Measurements from ENCODE around the gene SIK3.
"Not testable (repeated sequence)": the region's sequence is repeated elsewhere in the genome, so short reads cannot be mapped to it uniquely, and the experiment has no call there.

Gene SIK3

GRCh38 chr11:117042689-117043088 is 55.5 kb downstream of the SIK3 start:
- no peak for DNase-seq

- no peak for DNase-seq
Observed at GRCh38 chr11:117039900-117040299, 58.3 kb downstream of the SIK3 start.

- no peak for DNase-seq
Observed at GRCh38 chr11:117039270-117039669, 59.0 kb downstream of the SIK3 start.

DNA sequence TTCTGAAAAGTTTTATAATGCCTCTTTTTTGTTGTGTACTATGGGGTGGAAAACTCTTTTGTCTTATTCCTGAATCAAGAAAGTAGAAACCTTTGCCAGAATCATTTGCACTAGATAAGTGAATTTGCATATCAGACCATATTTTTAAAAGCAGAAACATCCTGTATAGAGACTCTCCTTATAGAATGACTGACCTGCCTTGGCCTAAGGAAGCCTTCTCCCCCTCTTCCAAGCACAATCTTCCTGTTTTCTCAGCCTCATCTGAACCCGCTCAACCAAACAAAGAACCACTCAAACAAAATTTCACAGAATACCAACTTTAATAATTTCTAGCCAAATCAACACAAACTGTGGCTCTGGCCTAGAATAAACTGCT is 60.3 kb downstream of the SIK3 start:
- DNase-seq, result no peak

- no peak for DNase-seq
Observed at GRCh38 chr11:117037279-117037974, 60.8 kb downstream of the SIK3 start.

GRCh38 chr11:117034901-117035300 is 63.3 kb downstream of the SIK3 start:
- DNase-seq, result no peak

- no peak for DNase-seq
Observed at GRCh38 chr11:117026593-117027330, 71.5 kb downstream of the SIK3 start.

DNA sequence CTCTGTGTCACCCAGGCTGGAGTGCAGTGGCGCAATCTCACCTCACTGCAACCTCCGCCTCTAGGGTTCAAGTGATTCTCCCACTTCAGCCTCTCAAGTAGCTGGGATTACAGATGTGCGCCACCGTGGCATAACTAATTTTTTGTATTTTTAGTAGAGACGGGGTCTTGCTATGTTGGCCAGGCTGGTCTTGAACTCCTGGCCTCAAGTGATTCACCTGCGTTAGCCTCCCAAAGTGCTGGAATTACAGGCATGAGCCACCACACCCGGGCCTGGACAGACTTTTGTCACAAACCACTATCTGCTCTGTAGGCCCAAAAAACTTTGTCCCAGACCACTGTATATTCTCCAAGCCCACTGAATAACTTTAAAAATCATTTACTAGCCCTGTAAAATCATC is 74.5 kb downstream of the SIK3 start:
- not testable (repeated sequence) for DNase-seq

GRCh38 chr11:117023178-117023577 is 75.0 kb downstream of the SIK3 start:
- no peak for DNase-seq

GRCh38 chr11:117022526-117022925 is 75.7 kb downstream of the SIK3 start:
- DNase-seq, result no peak

DNA sequence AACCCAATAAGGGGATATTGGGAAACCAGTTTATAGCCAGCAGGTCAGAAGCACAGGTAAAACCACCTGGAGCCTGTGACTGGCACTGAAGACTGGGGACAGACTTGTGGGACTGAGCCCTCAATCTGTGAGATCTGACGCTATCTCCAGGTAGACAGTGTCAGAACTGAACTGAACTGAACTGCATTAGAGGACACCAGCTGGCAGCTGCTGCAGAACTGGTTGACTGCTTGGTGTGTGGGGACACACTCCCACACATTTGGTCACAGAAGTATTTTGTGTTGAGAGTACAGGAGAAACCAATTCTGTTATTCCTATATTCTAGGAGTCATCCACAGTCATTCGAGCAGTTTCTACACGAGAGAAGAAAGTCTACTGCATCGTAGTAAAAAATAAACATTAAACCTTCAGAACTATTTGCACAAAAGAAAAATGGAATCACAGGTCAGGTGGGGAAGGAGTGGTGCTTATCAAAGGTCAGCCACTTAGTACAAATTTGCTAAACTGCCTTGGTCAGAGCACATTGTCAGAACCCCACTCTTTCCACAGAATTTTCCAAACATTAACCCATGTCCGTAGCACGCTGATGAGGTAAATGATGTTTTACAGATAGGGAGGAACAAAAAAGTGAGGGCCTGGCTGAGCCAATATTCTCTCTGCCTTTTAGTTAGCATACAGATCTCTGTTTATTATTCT is 77.2 kb downstream of the SIK3 start:
- DNase-seq, result no peak

- DNase-seq, result no peak
Observed at GRCh38 chr11:117020287-117020686, 77.9 kb downstream of the SIK3 start.

DNA sequence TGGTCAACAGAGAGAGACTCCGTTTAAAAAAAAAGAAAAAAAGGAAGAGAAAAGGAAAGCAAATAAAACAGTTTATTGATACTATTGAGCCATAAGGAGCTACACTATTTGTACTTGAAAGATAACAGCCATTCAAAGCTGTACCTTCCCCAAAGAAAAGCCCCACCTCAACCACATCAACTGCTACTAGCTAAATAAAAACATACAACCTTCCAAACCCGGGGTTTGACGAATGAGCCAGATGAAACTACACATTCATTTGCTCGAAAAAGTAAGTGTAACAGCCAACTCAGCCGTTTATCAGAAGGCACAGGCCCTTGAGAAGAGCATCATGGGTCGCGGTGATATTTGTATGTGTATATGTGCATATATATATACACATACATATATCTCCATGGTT is 78.4 kb downstream of the SIK3 start:
- DNase-seq, result no peak

GRCh38 chr11:117017456-117017855 is 80.8 kb downstream of the SIK3 start:
- no peak for DNase-seq

GRCh38 chr11:117016747-117017146 is 81.5 kb downstream of the SIK3 start:
- DNase-seq, result no peak

DNA sequence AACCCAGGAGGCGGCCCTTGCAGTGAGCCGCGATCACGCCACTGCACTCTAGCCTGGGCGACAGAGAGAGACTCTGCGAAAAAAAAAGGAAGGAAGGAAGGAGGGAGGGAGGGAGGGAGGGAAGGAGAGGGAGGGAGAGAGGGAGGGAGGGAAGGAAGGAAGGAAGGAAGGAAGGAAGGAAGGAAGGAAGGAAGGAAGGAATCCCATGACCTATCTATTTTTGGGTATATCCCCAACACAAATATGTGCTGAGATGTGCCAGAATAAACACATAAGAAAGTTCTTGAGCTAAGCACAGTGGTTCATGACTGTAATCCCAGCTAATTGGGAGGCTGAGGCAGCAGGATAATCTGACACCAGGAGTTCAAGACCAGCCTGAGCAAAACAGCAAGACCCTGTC is 82.0 kb downstream of the SIK3 start:
- DNase-seq, result no peak

GRCh38 chr11:117011541-117011898 is 86.7 kb downstream of the SIK3 start:
- no peak for DNase-seq

DNA sequence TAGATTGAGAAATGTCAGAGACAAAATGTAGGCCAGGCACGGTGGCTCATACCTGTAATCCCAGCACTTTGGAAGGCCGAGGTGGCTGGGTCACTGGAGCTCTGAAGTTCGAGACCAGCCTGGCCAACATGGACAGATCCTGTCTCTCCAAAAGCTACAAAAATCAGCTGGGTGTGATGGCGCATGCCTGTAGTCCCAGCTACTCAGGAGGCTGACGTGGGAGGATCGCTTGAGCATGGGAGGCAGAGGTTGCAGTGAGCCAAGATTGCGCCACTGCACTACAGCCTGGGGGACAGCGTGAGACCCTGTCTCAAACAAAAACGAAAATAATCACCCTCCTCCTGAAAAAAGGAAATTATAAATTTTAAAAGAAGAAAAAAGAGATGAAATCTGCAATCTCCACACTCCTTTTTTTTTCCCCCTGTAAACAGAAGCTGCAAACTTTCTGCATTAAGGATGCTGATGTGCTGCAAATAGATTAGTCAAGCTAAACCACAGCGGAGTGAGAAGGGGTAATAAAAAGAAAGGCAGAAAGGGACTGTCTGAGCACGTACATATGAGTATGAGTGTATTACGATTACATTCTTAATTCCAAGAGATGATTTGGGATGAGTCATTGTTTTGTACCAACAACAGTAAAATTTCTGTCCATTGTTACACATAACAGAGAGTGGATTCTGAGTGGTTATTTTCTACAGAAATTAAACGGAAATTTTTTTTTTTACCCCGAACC is 87.3 kb downstream of the SIK3 start:
- no peak for DNase-seq

- DNase-seq, result no peak
Observed at GRCh38 chr11:117009905-117010605, 88.2 kb downstream of the SIK3 start.

GRCh38 chr11:117005758-117006157 is 92.5 kb downstream of the SIK3 start:
- DNase-seq, result no peak

DNA sequence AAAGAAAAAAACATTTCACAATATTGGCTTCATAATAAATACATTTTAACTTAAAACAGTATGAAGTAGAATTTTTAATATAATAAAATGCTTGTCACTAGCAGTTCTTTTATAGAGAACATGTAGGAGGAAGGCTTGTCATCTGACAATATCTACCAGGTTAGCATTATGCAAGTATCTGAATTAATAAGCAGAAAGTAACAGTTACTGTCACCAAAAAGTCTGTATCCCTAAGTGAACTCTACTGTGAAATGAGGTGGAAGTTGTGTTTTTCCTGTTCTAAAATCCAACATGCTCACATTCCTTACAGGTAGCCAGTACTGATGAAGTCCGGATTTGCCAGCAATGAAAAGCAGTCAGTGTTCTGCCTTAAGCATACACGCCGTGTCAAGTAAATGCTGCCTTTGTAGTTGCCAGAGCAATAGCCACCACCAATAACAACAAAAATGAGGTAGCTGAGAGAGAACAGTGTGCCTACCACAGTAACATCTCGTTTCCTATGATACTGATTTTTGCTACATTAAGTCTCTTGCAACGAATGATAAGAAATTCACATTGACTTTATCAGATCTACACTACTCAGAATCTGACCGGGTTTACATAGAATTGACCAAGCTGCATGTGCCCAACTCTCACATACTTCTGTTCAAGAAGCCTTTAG is 95.5 kb downstream of the SIK3 start:
- no peak for DNase-seq
